Fibroblast of lung (primary cell): ENCODE measurements around the gene CD46.

Experiments used
- CTCF ChIP-seq, 2 donors: IDR thresholded peaks in 1 of 2; conservative IDR thresholded peaks in 1 of 2; 1 replicate in 1 of 2; 2 replicates in 1 of 2; pipeline ENCODE4 v1.5.1; 2011 to 2012; ENCODE audit warnings: low read length in 2 of 2, control low read depth in 1 of 2, inconsistent platforms in 1 of 2, low read depth in 1 of 2, mild to moderate bottlenecking in 1 of 2
- EZH2 ChIP-seq: IDR thresholded peaks from 2 replicates; pipeline ENCODE4 v1.5.1; 2012; ENCODE audit warnings: low read length, control low read depth, mild to moderate bottlenecking; ENCODE audit errors: missing control alignments

DNA sequence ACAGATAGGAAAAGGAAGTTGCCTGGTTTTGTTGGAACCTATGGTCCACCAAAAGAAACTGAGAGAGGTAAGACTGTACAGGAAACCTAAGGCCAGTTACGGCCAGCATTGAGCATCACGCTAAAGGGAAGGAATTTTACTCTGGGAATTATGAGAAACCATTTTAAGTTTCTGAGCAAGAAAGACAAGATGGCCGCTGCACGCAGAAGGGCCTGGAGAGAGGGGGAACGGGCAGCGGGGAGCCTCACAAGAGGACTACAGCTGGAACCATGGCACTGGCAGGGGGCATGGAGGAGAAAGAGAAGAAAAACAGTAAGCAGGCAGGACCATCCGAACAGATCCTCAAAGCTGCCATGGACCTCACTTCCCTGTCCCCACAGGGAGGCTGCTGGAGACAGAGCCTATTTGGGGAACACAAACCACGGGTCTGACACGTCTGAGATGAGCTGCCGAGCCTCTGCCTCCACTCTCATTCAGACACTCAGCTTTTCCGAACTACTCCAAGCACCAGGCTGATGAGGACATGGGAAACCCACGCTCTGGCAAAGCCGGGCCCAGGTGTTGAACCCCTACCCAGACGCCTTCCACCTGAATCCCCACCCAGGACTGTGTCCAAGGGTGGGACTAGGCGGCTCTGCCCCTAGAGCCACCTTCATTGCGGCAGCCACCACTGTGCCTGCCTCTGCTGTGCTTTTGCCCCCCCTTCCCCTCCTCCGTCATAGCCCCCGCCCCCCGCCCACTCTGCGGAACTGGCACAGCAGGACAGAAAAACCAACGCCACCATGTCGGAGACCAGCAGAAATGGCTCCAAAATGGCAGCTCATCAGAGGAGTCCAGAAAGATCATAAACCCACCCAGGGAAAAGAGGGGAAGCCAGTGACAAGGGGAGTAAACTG, 69.0 kb downstream of the CD46 start:
- TF ChIP-seq CTCF (conservative IDR thresholded peaks at IDR 0.05 in 1 of 2, IDR thresholded peaks at IDR 0.05 in 1 of 2; ENCODE audit: low read depth in 1 of 2, low read length in 2 of 2) (no peak), EZH2 (no peak)
